A673 (cell line): ENCODE data around the gene GRIN2C. TPM values are rescaled to one million over a fixed set of nuclear protein-coding genes. Genes with fewer than 3 reads are reported as not detected.

Experiments
- BruUV-seq: library from RNA; stranded (reverse); fragments of 400-500 nt; replicated peaks from 2 replicates; lab custom pipeline; 2021; lab: Mats Ljungman, UMichigan
- CTCF ChIA-PET: fragments of 300-600 bp; sonication (Branson Sonifier 250); formaldehyde crosslinking; loops from one replicate; lab custom pipeline; 2022; ENCODE audit warnings: antibody characterized with exemption; lab: Charles Lee
- POLR2A ChIA-PET: fragments of 300-600 bp; sonication (Branson Sonifier 250); formaldehyde crosslinking; loops from one replicate; lab custom pipeline; 2022; ENCODE audit warnings: antibody characterized with exemption; ENCODE audit not compliant: low non-redundant PET; lab: Charles Lee
- DNase-seq: peaks from one replicate; pipeline ENCODE4 v3.0.0-alpha.2; 2015; ENCODE audit warnings: low spot score
- H3K27ac ChIP-seq: fragments of 200-600 bp; sonication (generic); 2 replicates; pipeline ENCODE4 v1.5.1; 2016; ENCODE audit warnings: mixed run types, low read depth, mild to moderate bottlenecking, mixed read lengths, antibody characterized with exemption, low read length; ENCODE audit not compliant: poor library complexity, severe bottlenecking
- H3K27me3 ChIP-seq: fragments of 200-600 bp; sonication (generic); replicated peaks from 2 replicates; pipeline ENCODE4 v1.6.1; 2017; ENCODE audit warnings: mixed run types, low read depth, mild to moderate bottlenecking, mixed read lengths, antibody characterized with exemption, low read length; ENCODE audit not compliant: insufficient read depth, poor library complexity
- H3K36me3 ChIP-seq: fragments of 200-600 bp; sonication (generic); 2 replicates; pipeline ENCODE4 v1.6.1; 2016; ENCODE audit warnings: mixed run types, mild to moderate bottlenecking, mixed read lengths, antibody characterized with exemption, low read length; ENCODE audit not compliant: insufficient read depth, poor library complexity, severe bottlenecking
- H3K4me1 ChIP-seq: fragments of 200-600 bp; sonication (generic); 2 replicates; pipeline ENCODE4 v1.6.1; 2017; ENCODE audit warnings: mixed run types, mild to moderate bottlenecking, mixed read lengths, antibody characterized with exemption, low read length; ENCODE audit not compliant: insufficient read depth, poor library complexity, severe bottlenecking
- H3K4me3 ChIP-seq: fragments of 200-600 bp; sonication (generic); 2 replicates; pipeline ENCODE4 v1.5.1; 2016; ENCODE audit warnings: low read depth, mixed run types, mild to moderate bottlenecking, mixed read lengths, low read length; ENCODE audit not compliant: poor library complexity, severe bottlenecking
- H3K9me3 ChIP-seq: fragments of 200-600 bp; sonication (generic); 2 replicates; pipeline ENCODE4 v1.6.1; 2016; ENCODE audit warnings: mixed run types, low read depth, mild to moderate bottlenecking, mixed read lengths, antibody characterized with exemption, low read length; ENCODE audit not compliant: poor library complexity, severe bottlenecking
- EZH2 ChIP-seq: fragments of 200-600 bp; sonication (generic); IDR thresholded peaks from 2 replicates; pipeline ENCODE4 v1.6.1; 2017; ENCODE audit warnings: borderline replicate concordance, low read depth, mild to moderate bottlenecking, mixed read lengths, antibody characterized with exemption, low read length; ENCODE audit not compliant: poor library complexity, severe bottlenecking
- intact Hi-C: fragments of 100-400 bp; cut with micrococcal nuclease; formaldehyde crosslinking; loops from one replicate; pipeline ENCODE4 v1.10.0; 2022; ENCODE audit not compliant: unreplicated experiment
- total RNA-seq: library from RNA; stranded (reverse); gene quantifications from 2 replicates; pipeline ENCODE4 v1.2.3, GENCODE V29; 2021
- TF ChIP-seq, protein P1 (sequence below): fragments of 300-800, 200-600 bp; sonication (generic); conservative IDR thresholded peaks from 2 replicates; pipeline ENCODE4 v1.5.1; 2017; ENCODE audit warnings: low read depth, mild to moderate bottlenecking, antibody characterized with exemption, low read length, moderate library complexity, mixed read lengths

Gene GRIN2C
- total RNA-seq, 1 experiment from 2014 or later: 0.09 TPM

DNA sequence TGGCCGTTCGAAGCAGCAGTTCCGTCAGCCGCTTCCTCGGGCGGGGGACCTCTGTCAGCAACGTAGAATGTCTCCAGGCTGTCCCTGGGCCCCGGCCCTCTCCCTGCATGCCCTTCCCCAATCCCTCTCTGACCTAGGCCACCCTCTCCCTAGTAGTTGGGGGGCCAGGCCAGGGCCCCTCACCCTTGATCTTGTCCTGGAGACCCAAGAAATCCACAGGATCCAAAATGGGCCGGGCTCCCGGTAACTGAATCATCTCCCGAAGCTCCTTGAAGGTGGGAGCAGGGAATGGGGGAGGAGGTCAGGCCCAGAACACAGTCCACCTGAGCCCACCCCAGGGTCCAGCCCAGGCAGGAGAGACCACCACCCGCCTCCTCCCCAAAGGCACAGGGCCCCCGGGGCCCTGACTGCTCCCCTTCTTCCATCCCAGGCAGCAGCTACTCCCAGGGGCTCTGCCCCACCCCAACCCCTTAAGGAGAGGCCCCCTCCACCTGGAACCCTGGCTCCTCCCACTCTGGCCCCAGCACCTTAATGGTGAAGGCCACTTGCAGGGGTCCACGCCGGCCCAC, 4.7 kb upstream of the GRIN2C start:
- CTCF ChIA-PET: interaction anchor here (0.8 kb wide), 1 partner anchor 1494 kb away, joined by 5 read pairs; no protein-coding TSS in a partner anchor
- POLR2A ChIA-PET: no interaction called here
- Histone ChIP-seq H3K4me1 (peaks cover 21% of the 10 kb centered on the region), H3K27me3 (peaks cover 19% of the 10 kb centered on the region), H3K27ac (no peak overlapping the region), H3K4me3 (no peak overlapping the region), H3K36me3 (no peaks in the 10 kb centered on the region), H3K9me3 (no peaks in the 10 kb centered on the region)
- intact Hi-C loops: loop anchor here (2.0 to 5.0 kb wide), 2 partner anchors 42 to 208 kb away; no protein-coding TSS in a partner anchor
- no peak for DNase-seq
- no TSS peak for BruUV-seq
- TF ChIP-seq, protein P1, sequence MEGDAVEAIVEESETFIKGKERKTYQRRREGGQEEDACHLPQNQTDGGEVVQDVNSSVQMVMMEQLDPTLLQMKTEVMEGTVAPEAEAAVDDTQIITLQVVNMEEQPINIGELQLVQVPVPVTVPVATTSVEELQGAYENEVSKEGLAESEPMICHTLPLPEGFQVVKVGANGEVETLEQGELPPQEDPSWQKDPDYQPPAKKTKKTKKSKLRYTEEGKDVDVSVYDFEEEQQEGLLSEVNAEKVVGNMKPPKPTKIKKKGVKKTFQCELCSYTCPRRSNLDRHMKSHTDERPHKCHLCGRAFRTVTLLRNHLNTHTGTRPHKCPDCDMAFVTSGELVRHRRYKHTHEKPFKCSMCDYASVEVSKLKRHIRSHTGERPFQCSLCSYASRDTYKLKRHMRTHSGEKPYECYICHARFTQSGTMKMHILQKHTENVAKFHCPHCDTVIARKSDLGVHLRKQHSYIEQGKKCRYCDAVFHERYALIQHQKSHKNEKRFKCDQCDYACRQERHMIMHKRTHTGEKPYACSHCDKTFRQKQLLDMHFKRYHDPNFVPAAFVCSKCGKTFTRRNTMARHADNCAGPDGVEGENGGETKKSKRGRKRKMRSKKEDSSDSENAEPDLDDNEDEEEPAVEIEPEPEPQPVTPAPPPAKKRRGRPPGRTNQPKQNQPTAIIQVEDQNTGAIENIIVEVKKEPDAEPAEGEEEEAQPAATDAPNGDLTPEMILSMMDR: no peak
- TF ChIP-seq EZH2: no peak

- ChIA-PET POLR2A (no interaction called here), CTCF (interaction anchor here (0.6 kb wide), 1 partner anchor 90 kb away, joined by 8 read pairs; no protein-coding TSS in a partner anchor)
- intact Hi-C loops: loop anchor here (2.0 to 5.0 kb wide), 2 partner anchors 41 to 207 kb away; no protein-coding TSS in a partner anchor
- no peaks in the 10 kb centered on the region for H3K36me3 ChIP-seq
- no peak overlapping the region for H3K4me3 ChIP-seq
- H3K27ac ChIP-seq: no peak overlapping the region
- BruUV-seq: no TSS peak
- TF ChIP-seq, protein P1: no peak
- no peak for TF ChIP-seq EZH2
- H3K27me3 ChIP-seq: peaks cover 26% of the 10 kb centered on the region
- H3K9me3 ChIP-seq: no peaks in the 10 kb centered on the region
- H3K4me1 ChIP-seq: peaks cover 21% of the 10 kb centered on the region
- no peak for DNase-seq
Measured at GRCh38 chr17:74863420-74864296, 4.0 kb upstream of the GRIN2C start.

DNA sequence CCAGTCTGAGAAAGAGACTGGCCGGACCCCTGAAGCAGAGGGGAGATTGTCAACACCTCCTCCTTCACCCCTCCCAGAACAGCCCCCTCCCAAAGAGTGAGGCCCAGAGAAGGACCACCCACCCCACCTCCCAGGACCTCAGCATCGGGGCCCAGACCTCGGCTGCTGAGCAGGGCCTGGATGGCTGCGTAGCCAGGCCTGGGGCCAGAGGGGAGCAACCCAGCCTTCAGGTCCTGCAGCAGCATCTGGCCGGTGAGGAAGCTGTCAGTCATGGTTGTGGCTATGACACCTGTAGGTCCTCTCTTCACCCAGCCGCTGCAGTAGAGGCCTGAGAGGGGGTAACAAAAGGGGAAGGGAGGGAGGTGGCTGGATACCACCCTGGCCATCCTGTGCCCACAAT, 3.2 kb upstream of the GRIN2C start:
- CTCF ChIA-PET: interaction anchor here (0.6 to 2.6 kb wide), 10 partner anchors 20 to 205 kb away, joined by 3 to 15 read pairs (median 5); partner anchors contain the start of gene NAT9
- POLR2A ChIA-PET: no interaction called here
- TF ChIP-seq, protein P1: no peak
- no peak for TF ChIP-seq EZH2
- BruUV-seq: no TSS peak
- Histone ChIP-seq H3K4me1 (peaks cover 21% of the 10 kb centered on the region), H3K9me3 (no peaks in the 10 kb centered on the region), H3K27me3 (peaks cover 28% of the 10 kb centered on the region), H3K27ac (no peak overlapping the region), H3K4me3 (no peak overlapping the region), H3K36me3 (no peaks in the 10 kb centered on the region)
- intact Hi-C loops: loop anchor here (1.0 to 5.0 kb wide), 2 partner anchors 41 to 72 kb away; no protein-coding TSS in a partner anchor
- DNase-seq: no peak
